ENCODE results near the gene CLUH. TPM values are rescaled to one million over a fixed set of nuclear protein-coding genes. Genes with fewer than 3 reads are reported as not detected.

Gene CLUH
- total and polyA plus RNA-seq, 2 donors (not counting 3 experiments of a cell fraction or from before 2014, with no cell fraction given) = 33.8 to 80.7 TPM

DNA sequence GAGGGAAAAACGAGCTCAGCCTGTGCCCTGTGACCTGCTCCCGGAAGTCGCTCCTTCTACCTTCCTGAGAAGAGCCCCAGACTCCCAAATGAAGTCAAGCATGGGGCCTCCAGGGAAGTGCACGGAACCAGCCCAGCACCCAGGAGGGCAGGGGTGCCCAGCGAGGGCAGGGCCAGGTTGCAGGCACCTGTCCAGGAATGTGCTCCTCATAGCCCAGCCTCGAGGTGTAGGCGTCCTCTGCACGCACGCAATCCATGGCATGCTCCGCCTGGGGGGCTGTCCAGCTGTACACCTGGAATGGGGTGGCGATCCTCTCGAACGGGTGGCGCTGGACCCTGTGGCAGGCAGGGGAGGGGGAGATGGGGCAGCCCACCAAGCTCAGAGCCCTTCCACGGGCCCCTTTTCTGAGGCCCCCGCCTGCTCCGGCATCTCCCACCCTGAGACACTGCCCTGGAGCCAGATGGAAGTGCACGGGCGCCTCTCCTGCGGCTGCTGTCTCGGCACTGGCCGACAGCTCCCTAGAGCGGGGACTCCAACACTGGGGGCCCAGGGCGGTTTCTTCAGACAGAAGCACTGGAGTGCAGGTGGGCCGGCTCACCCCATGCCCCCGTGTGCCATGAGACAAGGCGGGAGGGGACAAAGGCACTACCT, 10.9 kb downstream of the CLUH start:
- TF ChIP-seq, protein P1, sequence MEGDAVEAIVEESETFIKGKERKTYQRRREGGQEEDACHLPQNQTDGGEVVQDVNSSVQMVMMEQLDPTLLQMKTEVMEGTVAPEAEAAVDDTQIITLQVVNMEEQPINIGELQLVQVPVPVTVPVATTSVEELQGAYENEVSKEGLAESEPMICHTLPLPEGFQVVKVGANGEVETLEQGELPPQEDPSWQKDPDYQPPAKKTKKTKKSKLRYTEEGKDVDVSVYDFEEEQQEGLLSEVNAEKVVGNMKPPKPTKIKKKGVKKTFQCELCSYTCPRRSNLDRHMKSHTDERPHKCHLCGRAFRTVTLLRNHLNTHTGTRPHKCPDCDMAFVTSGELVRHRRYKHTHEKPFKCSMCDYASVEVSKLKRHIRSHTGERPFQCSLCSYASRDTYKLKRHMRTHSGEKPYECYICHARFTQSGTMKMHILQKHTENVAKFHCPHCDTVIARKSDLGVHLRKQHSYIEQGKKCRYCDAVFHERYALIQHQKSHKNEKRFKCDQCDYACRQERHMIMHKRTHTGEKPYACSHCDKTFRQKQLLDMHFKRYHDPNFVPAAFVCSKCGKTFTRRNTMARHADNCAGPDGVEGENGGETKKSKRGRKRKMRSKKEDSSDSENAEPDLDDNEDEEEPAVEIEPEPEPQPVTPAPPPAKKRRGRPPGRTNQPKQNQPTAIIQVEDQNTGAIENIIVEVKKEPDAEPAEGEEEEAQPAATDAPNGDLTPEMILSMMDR (IDR thresholded peaks at IDR 0.05; ENCODE audit: extremely low read depth in 1 of 2, insufficient read depth in 1 of 2, low read depth in 1 of 2, low read length in 2 of 2) = no peak
- TF ChIP-seq FOS (IDR thresholded peaks at IDR 0.05; ENCODE audit: borderline replicate concordance, insufficient read depth, low read length) (no peak), MYC (IDR thresholded peaks at IDR 0.05; ENCODE audit: low read depth, low read length) (no peak), POLR2A (IDR thresholded peaks at IDR 0.05; ENCODE audit: low read depth, low read length) (no peak), JUN (IDR thresholded peaks at IDR 0.05; ENCODE audit: borderline replicate concordance, insufficient read depth, insufficient read length, low read depth) (no peak), GATA2 (IDR thresholded peaks at IDR 0.05; ENCODE audit: insufficient read depth, insufficient read length, low read depth, low read length) (no peak), EZH2 (IDR thresholded peaks at IDR 0.05; ENCODE audit: borderline replicate concordance, low read depth, low read length, severe bottlenecking) (no peak), POLR2AphosphoS5 (IDR thresholded peaks at IDR 0.05; ENCODE audit: insufficient read depth, low read depth, low read length) (no peak)
- TF ChIP-seq, protein P2, sequence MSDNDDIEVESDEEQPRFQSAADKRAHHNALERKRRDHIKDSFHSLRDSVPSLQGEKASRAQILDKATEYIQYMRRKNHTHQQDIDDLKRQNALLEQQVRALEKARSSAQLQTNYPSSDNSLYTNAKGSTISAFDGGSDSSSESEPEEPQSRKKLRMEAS (IDR thresholded peaks at IDR 0.05; ENCODE audit: insufficient read depth, insufficient read length) = no peak
- CTCF ChIA-PET = interaction anchor here (1.2 kb wide), 1 partner anchor 10 kb away, joined by 6 read pairs; no protein-coding TSS in a partner anchor
- no peak for FAIRE-seq
- DNase-seq (ENCODE audit: low read depth, low spot score) = no peak
- Histone ChIP-seq H3K4me2 (ENCODE audit: insufficient read depth, low read length) (no peak overlapping the region), H3K4me3 (replicated peaks in 1 of 3; ENCODE audit: insufficient read depth in 1 of 3, low read depth in 1 of 3, low read length in 3 of 3) (no peak overlapping the region), H3K79me2 (ENCODE audit: control insufficient read depth, insufficient read depth, low read length) (peaks cover 12% of the 10 kb centered on the region), H2AFZ (ENCODE audit: low read depth, low read length) (no peak overlapping the region), H3K27ac (ENCODE audit: insufficient read depth, low read depth, low read length) (no peak overlapping the region), H3K4me1 (ENCODE audit: control insufficient read depth, extremely low read depth, insufficient read depth, low read length) (no peaks in the 10 kb centered on the region), H3K9me3 (replicated peaks; ENCODE audit: control insufficient read depth, insufficient read depth, low read length) (no peaks in the 10 kb centered on the region), H3K27me3 (ENCODE audit: control insufficient read depth in 2 of 2, insufficient read depth in 2 of 2, low read length in 2 of 2) (no peaks in the 10 kb centered on the region), H3K9me1 (replicated peaks; ENCODE audit: control insufficient read depth, extremely low read depth, insufficient read depth, low read length) (no peaks in the 10 kb centered on the region), H4K20me1 (replicated peaks; ENCODE audit: control insufficient read depth, extremely low read depth, insufficient read depth, low read length) (no peaks in the 10 kb centered on the region), H3K9ac (replicated peaks; ENCODE audit: extremely low read depth, insufficient read depth, low read length) (no peak overlapping the region), H3K36me3 (ENCODE audit: control insufficient read depth in 2 of 2, extremely low read depth in 1 of 2, insufficient read depth in 2 of 2, low read length in 2 of 2) (peaks cover 5 to 25% of the 10 kb centered on the region in 2 experiments)
- POLR2A ChIA-PET = no interaction called here
- dilution Hi-C loops (cut with MboI; ENCODE audit: extremely low pct_ligation_motif_present, low sequenced_read_pairs) = no loop called here
- no TSS peak for BruUV-seq (replicated peaks)
- intact Hi-C loops (cut with micrococcal nuclease) = no loop called here
